Tibial nerve (tissue), 4 donors: ENCODE measurements around the gene EGFR.

Experiments used
- CTCF ChIP-seq, 5 experiments: fragments of 200-600 bp in 3 of 5; fragments of 450-650 bp in 2 of 5; sonication (generic) in 3 of 5; IDR thresholded peaks; one replicate each; pipeline ENCODE4 v1.5.1; 2016 to 2019; ENCODE audit warnings: antibody characterized with exemption in 5 of 5, mild to moderate bottlenecking in 3 of 5, moderate library complexity in 2 of 5
- EP300 ChIP-seq, 2 donors: sonication (generic); formaldehyde crosslinking; IDR thresholded peaks; one replicate each; pipeline ENCODE4 v1.6.1; 2017; ENCODE audit warnings: antibody characterized with exemption in 2 of 2, mild to moderate bottlenecking in 1 of 2
- POLR2A ChIP-seq, 2 donors: fragments of 450-650 bp; IDR thresholded peaks; one replicate each; pipeline ENCODE4 v1.6.1; 2017; ENCODE audit warnings: antibody characterized with exemption in 2 of 2, mild to moderate bottlenecking in 2 of 2, moderate library complexity in 2 of 2

GRCh38 chr7:55056068-55056467, 37.3 kb downstream of the EGFR start:
- TF ChIP-seq CTCF (IDR thresholded peaks at IDR 0.05) = no peak
- no peak for TF ChIP-seq EP300 (IDR thresholded peaks at IDR 0.05)
- no peak for TF ChIP-seq POLR2A (IDR thresholded peaks at IDR 0.05)
